Mesenchymal stem cell (in vitro differentiated cells and primary cell): ENCODE results near the gene VCAN.

Source experiments
- DNase-seq: peaks from one replicate; pipeline ENCODE4 v3.0.0-alpha.2; 2013
- H2AFZ ChIP-seq: one replicate; pipeline ENCODE4 v1.6.1; 2013; ENCODE audit warnings: low read depth, mild to moderate bottlenecking, control low read depth, inconsistent platforms, low read length, moderate library complexity
- H2AK5ac ChIP-seq: 2 replicates; pipeline ENCODE4 v1.6.1; 2013; ENCODE audit warnings: low read length, moderate library complexity, mild to moderate bottlenecking, inconsistent platforms; ENCODE audit not compliant: severe bottlenecking
- H2BK120ac ChIP-seq: one replicate; pipeline ENCODE4 v1.6.1; 2013; ENCODE audit warnings: low read depth, mild to moderate bottlenecking, inconsistent platforms, low read length, moderate library complexity
- H2BK12ac ChIP-seq, 2 experiments: one replicate each; pipeline ENCODE4 v1.6.1; 2013; ENCODE audit warnings: inconsistent platforms in 2 of 2, low read length in 2 of 2, mild to moderate bottlenecking in 2 of 2, moderate library complexity in 2 of 2, control low read depth in 1 of 2
- H2BK15ac ChIP-seq: one replicate; pipeline ENCODE4 v1.6.1; 2013; ENCODE audit warnings: mild to moderate bottlenecking, low read depth, inconsistent platforms; ENCODE audit not compliant: poor library complexity, severe bottlenecking
- H2BK5ac ChIP-seq: 2 replicates; pipeline ENCODE4 v1.6.1; 2013; ENCODE audit warnings: low read depth, mild to moderate bottlenecking, low read length, control low read depth, inconsistent platforms; ENCODE audit not compliant: poor library complexity, severe bottlenecking
- H3K14ac ChIP-seq, 2 experiments: one replicate each; pipeline ENCODE4 v1.6.1; 2013; ENCODE audit warnings: inconsistent platforms in 2 of 2, low read length in 2 of 2, control low read depth in 1 of 2, mild to moderate bottlenecking in 1 of 2, moderate library complexity in 1 of 2
- H3K18ac ChIP-seq, 2 experiments: one replicate each; pipeline ENCODE4 v1.6.1; 2013; ENCODE audit warnings: inconsistent platforms in 2 of 2, low read length in 2 of 2, control low read depth in 1 of 2, low read depth in 1 of 2, mild to moderate bottlenecking in 1 of 2
- H3K23ac ChIP-seq, 2 experiments: one replicate each; pipeline ENCODE4 v1.6.1; 2013; ENCODE audit warnings: inconsistent platforms in 2 of 2, low read length in 2 of 2, mild to moderate bottlenecking in 2 of 2, moderate library complexity in 2 of 2, control low read depth in 1 of 2
- H3K27ac ChIP-seq: 2 replicates; pipeline ENCODE4 v1.5.1; 2013; ENCODE audit warnings: mild to moderate bottlenecking, moderate library complexity, low read length, control low read depth, inconsistent platforms; ENCODE audit not compliant: poor library complexity, severe bottlenecking
- H3K27me3 ChIP-seq, 2 experiments: 2 replicates each; pipeline versions ENCODE4 v1.6.1 to v1.7.0; 2013; ENCODE audit warnings: low read length in 2 of 2, mild to moderate bottlenecking in 2 of 2, moderate library complexity in 2 of 2, control low read depth in 1 of 2, inconsistent platforms in 1 of 2; ENCODE audit not compliant: control insufficient read depth in 1 of 2, insufficient read depth in 1 of 2
- H3K36me3 ChIP-seq, 2 experiments: 2 replicates each; pipeline versions ENCODE4 v1.6.1 to v1.7.0; 2013; ENCODE audit warnings: low read length in 2 of 2, control low read depth in 1 of 2, inconsistent platforms in 1 of 2, low read depth in 1 of 2, mild to moderate bottlenecking in 1 of 2; ENCODE audit not compliant: insufficient read depth in 2 of 2, control insufficient read depth in 1 of 2
- H3K4ac ChIP-seq, 2 experiments: one replicate each; pipeline ENCODE4 v1.6.1; 2013; ENCODE audit warnings: inconsistent platforms in 2 of 2, low read length in 2 of 2, mild to moderate bottlenecking in 2 of 2, moderate library complexity in 2 of 2, control low read depth in 1 of 2, low read depth in 1 of 2
- H3K4me1 ChIP-seq: 2 replicates; pipeline ENCODE4 v1.6.1; 2013; ENCODE audit warnings: low read depth, low read length, control low read depth; ENCODE audit not compliant: control insufficient read depth, insufficient read depth
- H3K4me2 ChIP-seq: 2 replicates; pipeline ENCODE4 v1.6.1; 2013; ENCODE audit warnings: low read length, mild to moderate bottlenecking, inconsistent platforms; ENCODE audit not compliant: poor library complexity, severe bottlenecking
- H3K4me3 ChIP-seq, 2 experiments: 2 replicates each; pipeline versions ENCODE4 v1.5.1 to v1.7.0; 2013; ENCODE audit warnings: low read length in 2 of 2, mild to moderate bottlenecking in 2 of 2, control low read depth in 1 of 2, low read depth in 1 of 2; ENCODE audit not compliant: insufficient read depth in 1 of 2
- H3K79me1 ChIP-seq: replicated peaks from 2 replicates; pipeline ENCODE4 v1.6.1; 2013; ENCODE audit warnings: mild to moderate bottlenecking, control low read depth, low read length, inconsistent platforms; ENCODE audit not compliant: poor library complexity, severe bottlenecking
- H3K9ac ChIP-seq: 2 replicates; pipeline ENCODE4 v1.7.0; 2013; ENCODE audit warnings: mild to moderate bottlenecking, low read length, moderate library complexity
- H3K9me3 ChIP-seq: 2 replicates; pipeline ENCODE4 v1.7.0; 2013; ENCODE audit warnings: mild to moderate bottlenecking, low read length; ENCODE audit not compliant: control insufficient read depth
- H4K8ac ChIP-seq: one replicate; pipeline ENCODE4 v1.6.1; 2013; ENCODE audit warnings: inconsistent platforms, mild to moderate bottlenecking, low read length, moderate library complexity
- H4K91ac ChIP-seq: one replicate; pipeline ENCODE4 v1.6.1; 2013; ENCODE audit warnings: mild to moderate bottlenecking, low read length, inconsistent platforms
- WGBS: methylation state at CpG from one replicate; pipeline ENCODE4 v1.1.7; 2013; ENCODE audit warnings: mixed read lengths; 5-methylcytosine and 5-hydroxymethylcytosine counted together

Gene VCAN

GRCh38 chr5:83472213-83472507 is 616 bp downstream of the VCAN start:
- H3K27me3 ChIP-seq = no peaks in the 10 kb centered on the region
- H3K27ac ChIP-seq = peak overlapping the region; percentile 89
- H3K36me3 ChIP-seq = peaks cover 5 to 10% of the 10 kb centered on the region in 2 experiments
- H3K79me1 ChIP-seq = no peaks in the 10 kb centered on the region
- H3K4me3 ChIP-seq = peak overlapping the region; percentile 69 to 94
- H3K9ac ChIP-seq = peak overlapping the region; percentile 95
- peak overlapping the region in 1 of 2 experiments; percentile 77 for H3K18ac ChIP-seq
- H2AK5ac ChIP-seq = no peak overlapping the region
- no peak overlapping the region for H4K8ac ChIP-seq
- WGBS = under 1% methylated on average over 5 of the region's 5 CpGs
- peak overlapping the region; percentile 45 for H2BK120ac ChIP-seq
- peak overlapping the region; percentile 77 for H3K4me2 ChIP-seq
- H3K23ac ChIP-seq = no peak overlapping the region
- no peak overlapping the region for H2BK12ac ChIP-seq
- no peak for DNase-seq
- H4K91ac ChIP-seq = no peak overlapping the region
- H3K9me3 ChIP-seq = no peaks in the 10 kb centered on the region
- peak overlapping the region in 1 of 2 experiments; percentile 36 for H3K4ac ChIP-seq
- H2BK5ac ChIP-seq = no peak overlapping the region
- peak overlapping the region; percentile 36 for H2BK15ac ChIP-seq
- H2AFZ ChIP-seq = peak overlapping the region; percentile 0
- peaks cover 4% of the 10 kb centered on the region for H3K4me1 ChIP-seq
- H3K14ac ChIP-seq = peak overlapping the region in 1 of 2 experiments; percentile 5

- peaks cover 4% of the 10 kb centered on the region for H3K4me1 ChIP-seq
- H2BK12ac ChIP-seq = peak overlapping the region; percentile 32 to 83
- peak overlapping the region in 1 of 2 experiments; percentile 90 for H3K14ac ChIP-seq
- peak overlapping the region in 1 of 2 experiments; percentile 34 for H3K23ac ChIP-seq
- no peaks in the 10 kb centered on the region for H3K79me1 ChIP-seq
- peak overlapping the region; percentile 95 for H2BK15ac ChIP-seq
- peak overlapping the region; percentile 95 for H3K9ac ChIP-seq
- peak overlapping the region; percentile 66 for H2AFZ ChIP-seq
- peak overlapping the region; percentile 91 for H4K91ac ChIP-seq
- H3K9me3 ChIP-seq = no peaks in the 10 kb centered on the region
- peak overlapping the region; percentile 73 to 80 for H3K4ac ChIP-seq
- peak overlapping the region; percentile 77 for H3K4me2 ChIP-seq
- peak overlapping the region; percentile 89 for H3K27ac ChIP-seq
- peak overlapping the region; percentile 77 to 95 for H3K18ac ChIP-seq
- peak overlapping the region; percentile 77 for H4K8ac ChIP-seq
- H3K4me3 ChIP-seq = peak overlapping the region; percentile 69 to 94
- peak; percentile 55 for DNase-seq
- H2AK5ac ChIP-seq = no peak overlapping the region
- peaks cover 5 to 13% of the 10 kb centered on the region in 2 experiments for H3K36me3 ChIP-seq
- H3K27me3 ChIP-seq = no peaks in the 10 kb centered on the region
- H2BK5ac ChIP-seq = peak overlapping the region; percentile 81
- under 1% methylated on average over 46 of the region's 54 CpGs for WGBS
- H2BK120ac ChIP-seq = peak overlapping the region; percentile 45
Observed at GRCh38 chr5:83472508-83473345, 1.2 kb downstream of the VCAN start.

GRCh38 chr5:83473346-83474160 is 2.0 kb downstream of the VCAN start:
- Histone ChIP-seq H2BK15ac (peak overlapping the region; percentile 65), H3K4me1 (peaks cover 6% of the 10 kb centered on the region), H3K18ac (peak overlapping the region; percentile 77 to 95), H2BK12ac (peak overlapping the region; percentile 32 to 83), H2AFZ (peak overlapping the region; percentile 91), H3K14ac (peak overlapping the region in 1 of 2 experiments; percentile 90), H3K4me2 (peak overlapping the region; percentile 95), H3K9ac (peak overlapping the region; percentile 95), H2BK120ac (peak overlapping the region; percentile 45), H3K23ac (no peak overlapping the region), H3K4ac (peak overlapping the region; percentile 80 to 82), H3K27me3 (no peaks in the 10 kb centered on the region), H3K27ac (peak overlapping the region; percentile 96), H2BK5ac (peak overlapping the region; percentile 81), H3K79me1 (no peaks in the 10 kb centered on the region), H3K9me3 (no peaks in the 10 kb centered on the region), H2AK5ac (peak overlapping the region; percentile 76), H3K36me3 (peaks cover 5 to 21% of the 10 kb centered on the region in 2 experiments), H4K8ac (peak overlapping the region; percentile 77), H4K91ac (peak overlapping the region; percentile 91), H3K4me3 (peak overlapping the region; percentile 69 to 94)
- peak; percentile 99 for DNase-seq
- under 1% methylated on average over 39 of the region's 42 CpGs for WGBS
